HUES6 (cell line): ENCODE results near the gene DUSP7.

Experiments used
- H3K27ac ChIP-seq: 2 replicates; pipeline ENCODE4 v1.7.0; 2013; ENCODE audit warnings: low read depth, mild to moderate bottlenecking, low read length, inconsistent platforms
- H3K27me3 ChIP-seq: 2 replicates; pipeline ENCODE4 v1.6.1; 2013; ENCODE audit warnings: low read length; ENCODE audit not compliant: control insufficient read depth, insufficient read depth
- H3K36me3 ChIP-seq: 2 replicates; pipeline ENCODE4 v1.6.1; 2013; ENCODE audit warnings: low read length; ENCODE audit not compliant: control insufficient read depth, insufficient read depth
- H3K4me1 ChIP-seq: 2 replicates; pipeline ENCODE4 v1.6.1; 2013; ENCODE audit warnings: low read length; ENCODE audit not compliant: control insufficient read depth, insufficient read depth
- H3K4me3 ChIP-seq: 2 replicates; pipeline ENCODE4 v1.5.1; 2013; ENCODE audit warnings: low read depth, low read length
- H3K9ac ChIP-seq: one replicate; pipeline ENCODE4 v1.6.1; 2013; ENCODE audit warnings: mild to moderate bottlenecking, low read length
- H3K9me3 ChIP-seq: 2 replicates; pipeline ENCODE4 v1.6.1; 2013; ENCODE audit warnings: low read depth, low read length; ENCODE audit not compliant: control insufficient read depth, insufficient read depth

DUSP7 gene

DNA sequence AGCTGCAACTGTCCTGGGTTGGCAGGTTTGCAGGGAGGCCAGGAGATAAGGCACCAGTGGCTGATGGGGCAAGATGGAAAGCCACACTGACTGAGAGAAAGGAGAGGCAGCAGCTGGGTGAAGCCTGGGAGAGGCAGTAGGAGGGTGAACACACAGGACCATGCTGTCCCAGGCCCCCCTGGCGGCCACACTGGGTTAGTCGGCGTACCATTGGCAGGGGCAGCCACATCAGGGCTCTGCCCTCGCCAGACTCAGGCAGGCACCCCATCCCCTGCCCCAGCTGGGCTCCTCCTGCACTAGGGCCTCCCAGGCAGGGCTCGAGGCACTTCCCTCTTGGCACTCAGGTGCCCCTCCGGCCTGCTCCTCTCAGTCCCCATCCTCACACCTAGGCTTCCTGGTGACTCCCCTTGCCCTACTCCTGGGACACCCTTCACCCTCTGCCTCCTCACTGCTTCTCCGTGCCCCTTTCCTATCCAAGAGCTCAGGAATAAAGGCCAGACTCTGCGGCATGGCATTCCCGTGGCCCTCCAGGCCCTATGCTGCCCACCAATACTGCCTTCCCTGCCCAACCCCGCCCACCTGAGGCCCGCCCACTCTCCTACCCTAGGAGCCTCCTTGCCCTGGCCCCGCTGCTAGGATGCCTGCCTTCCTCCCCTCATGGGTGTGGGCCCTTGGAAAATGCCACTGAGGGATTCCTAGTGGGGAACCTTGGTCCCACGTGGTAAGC is 28.7 kb upstream of the DUSP7 start:
- H3K27ac ChIP-seq, result no peak overlapping the region

DNA sequence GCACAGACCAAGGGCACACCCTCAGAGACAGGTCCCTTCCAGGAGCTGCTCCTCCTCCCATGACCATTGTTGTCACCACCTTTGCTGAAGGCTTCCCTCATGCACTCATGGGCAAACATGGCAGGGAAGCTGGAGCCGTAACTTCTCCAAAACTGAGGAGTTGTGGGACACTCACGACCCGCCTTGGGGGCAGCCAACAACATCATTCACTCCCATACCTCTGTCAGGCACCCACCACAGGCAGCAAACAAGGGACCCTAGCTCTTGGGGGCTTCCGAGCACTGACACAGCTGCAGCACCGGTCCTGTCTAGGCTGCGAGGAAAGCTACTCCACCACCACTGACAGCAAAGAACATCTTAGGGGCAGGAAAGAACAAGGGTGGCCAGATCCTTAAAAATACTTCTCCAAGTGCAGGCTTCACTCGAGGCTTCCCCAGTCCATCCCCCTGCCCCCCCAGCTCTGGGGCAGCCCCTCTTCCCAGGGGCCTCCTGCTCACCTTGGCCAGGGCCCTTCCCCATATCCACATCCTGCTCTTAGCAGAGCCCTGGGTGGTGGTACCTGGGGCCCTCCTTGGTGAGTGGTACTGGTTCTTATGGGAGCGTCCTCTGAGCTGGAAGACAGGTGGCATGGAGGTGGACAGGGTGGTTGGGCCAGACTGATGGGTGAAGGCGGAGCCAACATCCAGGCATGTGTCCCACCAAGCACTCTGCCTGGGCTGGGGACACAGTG is 28.0 kb upstream of the DUSP7 start:
- H3K9me3 ChIP-seq, result no peaks in the 10 kb centered on the region
- no peak overlapping the region for H3K4me3 ChIP-seq
- H3K27me3 ChIP-seq, result no peaks in the 10 kb centered on the region
- no peak overlapping the region for H3K27ac ChIP-seq
- peaks cover 5% of the 10 kb centered on the region; the same call in 1 of the 2 replicates for H3K36me3 ChIP-seq
- no peaks in the 10 kb centered on the region; the same call in 1 of the 2 replicates for H3K4me1 ChIP-seq
- no peak overlapping the region for H3K9ac ChIP-seq

More for the DNA sequence above, 28.7 kb upstream of the DUSP7 start:
- Histone ChIP-seq H3K9me3 (no peaks in the 10 kb centered on the region), H3K9ac (no peak overlapping the region), H3K27me3 (no peaks in the 10 kb centered on the region), H3K4me1 (peaks cover 5% of the 10 kb centered on the region; the same call in 1 of the 2 replicates), H3K36me3 (peaks cover 5% of the 10 kb centered on the region; the same call in 1 of the 2 replicates), H3K4me3 (no peak overlapping the region)

- H3K4me1 ChIP-seq, result no peaks in the 10 kb centered on the region
- no peaks in the 10 kb centered on the region for H3K9me3 ChIP-seq
- peaks cover 5% of the 10 kb centered on the region; the same call in 1 of the 2 replicates for H3K36me3 ChIP-seq
- no peak overlapping the region for H3K4me3 ChIP-seq
- no peaks in the 10 kb centered on the region for H3K27me3 ChIP-seq
- H3K9ac ChIP-seq, result no peak overlapping the region
- no peak overlapping the region for H3K27ac ChIP-seq
These were observed 27.3 kb upstream of the DUSP7 start for GRCh38 chr3:52083556-52084087.

DNA sequence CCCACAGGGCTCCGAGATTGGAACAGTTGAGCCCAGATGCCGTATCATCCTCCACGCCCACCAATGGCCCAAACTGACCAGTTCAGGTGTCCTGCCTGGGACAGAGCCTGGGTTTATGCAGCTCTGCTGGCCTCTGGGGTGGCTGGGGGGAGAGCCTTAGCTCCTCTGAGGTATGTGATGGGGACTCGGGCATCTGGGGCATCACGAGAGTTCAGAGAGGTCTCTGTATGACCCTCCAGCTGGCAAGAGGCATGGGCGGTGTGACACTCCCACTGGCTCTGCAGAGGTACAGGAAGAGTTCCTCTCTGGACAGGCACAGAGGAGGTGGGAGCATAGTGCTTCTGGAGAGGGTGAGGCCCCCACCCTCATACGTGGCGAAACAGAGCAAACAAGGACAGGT is 26.6 kb upstream of the DUSP7 start:
- Histone ChIP-seq H3K9me3 (no peaks in the 10 kb centered on the region), H3K4me1 (peaks cover under 1% of the 10 kb centered on the region; the same call in 1 of the 2 replicates), H3K9ac (no peak overlapping the region), H3K36me3 (peaks cover 5% of the 10 kb centered on the region; the same call in 1 of the 2 replicates), H3K27ac (no peak overlapping the region), H3K4me3 (no peak overlapping the region), H3K27me3 (no peaks in the 10 kb centered on the region)

- no peaks in the 10 kb centered on the region for H3K9me3 ChIP-seq
- H3K4me1 ChIP-seq, result peaks cover 3% of the 10 kb centered on the region; the same call in 1 of the 2 replicates
- no peak overlapping the region for H3K27ac ChIP-seq
- no peaks in the 10 kb centered on the region for H3K27me3 ChIP-seq
- H3K9ac ChIP-seq, result no peak overlapping the region
- peaks cover 5% of the 10 kb centered on the region; the same call in 1 of the 2 replicates for H3K36me3 ChIP-seq
- H3K4me3 ChIP-seq, result no peak overlapping the region
These were observed 24.7 kb upstream of the DUSP7 start for GRCh38 chr3:52080830-52081719.

DNA sequence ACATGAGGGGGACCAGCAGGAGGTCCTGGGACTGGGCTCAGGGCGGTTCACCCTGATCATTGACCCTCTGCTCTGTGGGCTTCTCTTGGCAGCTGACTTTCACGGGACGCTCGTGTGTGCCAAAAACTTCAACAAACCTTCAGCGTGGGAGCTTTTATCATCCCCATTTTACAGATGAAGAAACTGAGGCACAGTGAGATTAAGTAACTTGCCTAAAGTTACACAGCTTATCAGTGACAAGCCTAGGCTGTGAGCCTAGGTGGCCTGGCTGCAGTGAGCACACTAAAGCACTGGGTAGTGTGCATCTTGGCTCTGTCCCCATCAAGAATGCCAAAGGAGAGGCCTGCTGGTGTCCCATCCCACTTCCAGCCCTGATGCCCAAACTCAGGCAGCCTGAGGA is 23.6 kb upstream of the DUSP7 start:
- peaks cover 15% of the 10 kb centered on the region for H3K36me3 ChIP-seq
- no peak overlapping the region for H3K27ac ChIP-seq
- no peaks in the 10 kb centered on the region for H3K27me3 ChIP-seq
- H3K4me3 ChIP-seq, result no peak overlapping the region
- no peaks in the 10 kb centered on the region for H3K9me3 ChIP-seq
- no peak overlapping the region for H3K9ac ChIP-seq
- H3K4me1 ChIP-seq, result peaks cover 3% of the 10 kb centered on the region; the same call in 1 of the 2 replicates

DNA sequence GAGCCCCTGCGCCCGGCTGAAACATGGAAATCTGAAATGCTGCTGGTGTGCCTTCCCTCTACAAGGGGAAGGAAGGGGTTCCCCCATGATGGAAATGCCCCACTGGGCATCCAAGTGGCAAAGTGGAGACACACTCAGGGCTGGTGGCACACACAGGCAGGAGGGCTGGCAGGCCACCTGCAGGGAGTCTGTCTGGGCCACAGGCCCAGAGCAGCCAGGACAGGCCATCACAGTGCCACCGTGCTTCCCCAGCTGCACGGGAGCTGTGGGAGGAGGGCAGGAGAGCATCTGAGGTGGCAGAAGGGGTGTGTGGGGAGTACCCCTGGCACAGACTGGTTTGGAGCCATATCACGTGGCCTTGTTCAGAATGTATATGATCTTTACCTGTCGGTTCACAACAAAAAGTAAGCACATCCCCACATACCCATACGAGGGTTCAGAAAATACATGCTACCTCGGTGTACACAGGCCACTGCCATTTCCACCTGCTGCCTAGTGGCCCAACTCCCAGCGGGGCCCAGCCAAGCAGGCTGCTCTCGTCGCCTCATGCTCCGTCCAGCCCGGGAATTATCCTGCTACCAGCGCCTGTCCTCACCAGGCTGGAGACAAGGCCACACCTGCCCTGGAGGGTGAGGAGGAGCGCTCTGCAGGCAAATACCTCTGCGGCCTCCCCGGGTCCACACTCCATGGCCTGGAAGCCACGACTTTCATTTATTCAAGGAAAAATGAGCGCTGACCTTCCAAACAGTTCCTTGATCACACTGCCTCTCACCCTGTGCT is 22.6 kb upstream of the DUSP7 start:
- no peak overlapping the region for H3K9ac ChIP-seq
- peaks cover 24% of the 10 kb centered on the region for H3K36me3 ChIP-seq
- no peak overlapping the region for H3K4me3 ChIP-seq
- H3K27me3 ChIP-seq, result no peaks in the 10 kb centered on the region
- H3K9me3 ChIP-seq, result no peaks in the 10 kb centered on the region
- H3K4me1 ChIP-seq, result peaks cover 3% of the 10 kb centered on the region; the same call in 1 of the 2 replicates
- H3K27ac ChIP-seq, result no peak overlapping the region

- Histone ChIP-seq H3K27ac (no peak overlapping the region), H3K4me3 (no peak overlapping the region), H3K4me1 (peaks cover 3% of the 10 kb centered on the region; the same call in 1 of the 2 replicates), H3K27me3 (no peaks in the 10 kb centered on the region), H3K9me3 (no peaks in the 10 kb centered on the region), H3K36me3 (peaks cover 27% of the 10 kb centered on the region), H3K9ac (no peak overlapping the region)
These were observed 21.6 kb upstream of the DUSP7 start for GRCh38 chr3:52077925-52078324.

GRCh38 chr3:52076896-52077780 is 20.8 kb upstream of the DUSP7 start:
- no peak overlapping the region; the same call in 1 of the 2 replicates for H3K27ac ChIP-seq
- peaks cover 3% of the 10 kb centered on the region; the same call in 1 of the 2 replicates for H3K4me1 ChIP-seq
- H3K9me3 ChIP-seq, result no peaks in the 10 kb centered on the region
- H3K9ac ChIP-seq, result no peak overlapping the region
- no peak overlapping the region for H3K4me3 ChIP-seq
- no peaks in the 10 kb centered on the region for H3K27me3 ChIP-seq
- H3K36me3 ChIP-seq, result peaks cover 28% of the 10 kb centered on the region
